GM18505 (cell line): ENCODE results near the gene CHRNA1.

Experiments
- ATAC-seq: cut with Tn5 transposase; IDR thresholded peaks from one replicate; pipeline ENCODE4 v1.9.1; 2021; ENCODE audit not compliant: unreplicated experiment
- POLR2A ChIP-seq: IDR thresholded peaks from 4 replicates; pipeline ENCODE4 v1.6.1; 2011; ENCODE audit warnings: borderline replicate concordance; ENCODE audit not compliant: insufficient read depth, insufficient read length; ENCODE audit errors: extremely low read depth

CHRNA1 gene

GRCh38 chr2:174764280-174765255 is at the start of gene CHRNA1:
CHRNA1 (minus strand) TSS chr2:174764472; CDS start chr2:174764394, 78 bp downstream.
- no peak for ATAC-seq
- TF ChIP-seq POLR2A, result no peak

DNA sequence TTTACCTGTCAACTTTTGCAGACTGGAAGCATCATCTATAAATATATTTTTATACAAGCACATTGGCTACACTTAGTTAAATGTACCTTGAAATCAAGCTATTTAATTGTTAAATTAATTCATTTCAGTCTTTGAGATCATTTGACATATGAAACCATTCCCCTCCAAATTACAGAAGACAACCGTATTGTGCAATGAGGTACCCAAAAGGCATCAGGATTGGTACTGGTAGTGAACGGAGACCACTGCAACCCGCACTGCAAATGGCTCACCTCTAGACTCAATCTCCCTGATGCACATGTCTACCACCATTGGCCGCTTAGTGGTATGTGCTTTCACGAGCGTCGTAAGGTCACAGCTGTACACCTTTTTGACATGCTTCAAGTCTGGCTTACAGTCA is 47.8 kb upstream of the CHRNA1 start:
- no peak for ATAC-seq
- no peak for TF ChIP-seq POLR2A

DNA sequence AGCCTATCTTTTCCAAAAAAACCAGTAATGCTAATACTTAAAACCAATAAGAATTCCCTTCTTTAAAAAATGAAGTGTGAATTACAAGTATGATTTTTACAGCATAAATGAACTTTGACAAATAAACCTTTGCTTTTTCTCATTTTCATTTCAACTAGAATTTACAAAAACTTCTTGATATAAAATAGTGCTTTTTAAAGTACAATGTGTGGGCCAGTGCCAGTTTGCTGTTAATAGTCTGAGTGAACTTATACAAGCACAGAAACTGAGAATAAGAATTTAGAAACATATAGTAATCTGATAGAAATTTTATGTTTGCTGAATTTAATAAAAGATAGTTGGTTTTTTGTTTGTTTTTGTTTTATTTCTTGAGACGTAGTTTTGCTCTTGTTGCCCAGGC is 43.7 kb upstream of the CHRNA1 start:
- ATAC-seq, result no peak
- TF ChIP-seq POLR2A, result no peak

- TF ChIP-seq POLR2A, result no peak
- ATAC-seq, result no peak
Measured at GRCh38 chr2:174805803-174806202, 41.5 kb upstream of the CHRNA1 start.

DNA sequence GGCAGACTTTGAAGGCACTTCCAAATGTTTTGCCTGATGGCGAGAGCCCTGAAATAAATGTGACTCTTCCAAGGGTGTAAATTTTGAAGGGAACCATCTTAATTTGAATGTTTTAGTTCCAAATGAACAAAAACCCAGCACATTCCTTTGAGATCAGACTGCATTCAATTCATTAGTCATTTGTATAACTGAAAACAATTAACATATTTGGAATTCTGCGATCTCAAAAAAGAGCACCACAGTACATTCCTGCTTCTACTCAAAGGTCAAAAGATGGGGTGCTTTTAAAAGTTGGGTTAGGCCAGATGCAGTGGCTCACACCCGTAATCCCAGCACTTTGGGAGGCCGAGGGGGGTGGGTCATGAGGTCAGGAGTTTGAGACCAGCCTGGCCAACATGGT is 38.2 kb upstream of the CHRNA1 start:
- no peak for ATAC-seq
- TF ChIP-seq POLR2A, result no peak

DNA sequence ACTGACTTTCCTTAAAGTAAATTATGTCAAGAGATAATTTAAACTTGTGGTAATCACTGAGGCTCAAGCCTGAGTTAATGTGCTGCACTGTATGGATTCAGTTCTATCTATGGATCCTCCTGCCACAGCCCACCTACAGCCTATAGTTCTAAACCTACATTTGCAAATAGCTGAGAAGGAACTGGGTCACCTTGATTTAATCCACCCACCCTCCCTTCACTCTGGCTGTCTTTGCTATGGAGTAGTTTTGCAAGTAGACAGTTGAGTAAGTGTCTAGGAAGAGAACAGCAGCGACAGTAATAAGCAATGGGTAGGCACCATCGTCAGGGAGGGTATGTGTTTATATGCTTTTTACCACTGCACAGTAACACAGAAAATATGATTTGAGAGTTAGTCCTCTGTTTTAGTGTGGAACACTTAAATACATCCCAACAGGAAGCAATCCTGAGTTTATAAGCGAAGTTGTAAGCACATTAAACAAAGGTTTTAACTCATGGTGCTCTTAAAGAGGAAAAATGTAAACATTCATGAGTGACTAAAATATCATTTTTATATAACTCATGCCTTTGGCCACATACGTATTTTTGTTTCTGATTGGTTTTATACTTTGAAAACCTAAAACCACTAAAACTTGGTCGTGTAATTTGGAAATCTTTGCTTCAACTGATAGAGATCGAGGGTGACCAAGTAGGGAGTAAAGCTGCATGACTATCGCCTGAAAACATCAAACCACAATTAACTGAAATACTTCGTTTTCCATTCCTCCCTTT is 36.3 kb upstream of the CHRNA1 start:
- ATAC-seq, result no peak
- TF ChIP-seq POLR2A, result no peak

GRCh38 chr2:174798801-174799200 is 34.5 kb upstream of the CHRNA1 start:
- no peak for ATAC-seq
- TF ChIP-seq POLR2A, result no peak

GRCh38 chr2:174797781-174798276 is 33.6 kb upstream of the CHRNA1 start:
- TF ChIP-seq POLR2A, result no peak
- no peak for ATAC-seq

- no peak for TF ChIP-seq POLR2A
- ATAC-seq, result no peak
Measured at GRCh38 chr2:174796319-174796771, 32.1 kb upstream of the CHRNA1 start.

- ATAC-seq, result no peak
- TF ChIP-seq POLR2A, result no peak
Measured at GRCh38 chr2:174794851-174795374, 30.6 kb upstream of the CHRNA1 start.

DNA sequence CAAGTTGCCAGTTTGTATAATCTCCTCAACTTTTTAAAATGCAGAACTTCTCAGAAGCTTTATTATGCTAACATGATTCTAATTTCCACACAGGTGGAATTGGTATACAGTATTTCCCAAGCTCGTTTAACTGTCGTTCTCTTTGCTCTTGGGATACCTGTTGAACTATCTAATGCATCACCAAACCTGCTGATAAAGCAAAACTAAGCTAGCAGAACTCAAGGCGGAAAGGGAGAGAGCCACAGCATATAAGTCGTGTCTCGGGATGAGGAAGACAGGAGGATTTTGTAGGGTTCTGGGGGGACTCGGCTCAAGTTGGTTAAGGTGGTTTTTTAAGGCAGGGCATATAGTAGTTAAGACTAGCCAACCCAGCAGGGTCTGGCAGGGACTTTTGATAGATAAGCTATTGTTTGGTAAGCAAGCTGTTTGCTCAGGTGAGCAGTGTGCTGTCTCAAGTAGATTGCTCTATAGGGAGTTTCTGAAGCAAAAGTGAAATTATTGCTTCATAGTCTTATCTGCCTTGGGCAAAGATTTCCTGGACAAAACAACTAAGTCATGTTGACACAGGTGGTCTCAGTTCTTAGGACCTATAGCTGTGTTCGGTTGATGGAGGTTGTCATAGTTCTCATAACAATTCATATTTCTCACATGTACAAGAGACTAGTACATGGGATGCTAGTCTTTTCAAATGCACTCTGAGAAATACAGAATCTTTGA is 28.2 kb upstream of the CHRNA1 start:
- no peak for ATAC-seq
- no peak for TF ChIP-seq POLR2A

DNA sequence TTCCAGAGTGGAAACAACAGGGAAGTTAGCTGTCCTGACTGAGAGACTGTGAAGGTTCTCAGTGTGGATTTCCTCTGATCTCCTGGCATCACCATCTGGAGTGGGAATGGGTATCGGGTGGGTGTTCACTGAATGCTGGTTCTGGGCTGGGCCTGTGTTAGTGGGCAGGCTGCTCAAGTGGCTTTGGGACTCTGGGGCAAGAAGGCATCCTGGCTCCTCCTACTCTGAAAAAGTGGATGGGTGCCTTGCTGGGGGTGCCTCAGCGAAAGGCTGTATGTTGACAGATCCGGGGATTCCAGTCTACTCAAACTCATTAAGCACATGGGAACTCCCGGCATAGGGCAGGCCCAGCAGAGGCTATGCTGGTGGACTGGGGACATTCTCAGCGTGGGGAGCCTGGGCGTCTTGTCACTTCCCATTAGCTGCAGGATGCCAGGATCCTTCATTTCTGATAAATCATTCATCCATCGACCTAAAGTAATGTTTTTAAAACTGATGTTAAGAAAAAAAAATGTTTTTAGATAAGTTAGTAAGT is 27.5 kb upstream of the CHRNA1 start:
- no peak for TF ChIP-seq POLR2A
- ATAC-seq, result no peak
